ENCODE results near the gene ASXL1.
A peak's percentile ranks its signal among the peaks of the same experiment; 100 is the strongest.

The ASXL1 gene

DNA sequence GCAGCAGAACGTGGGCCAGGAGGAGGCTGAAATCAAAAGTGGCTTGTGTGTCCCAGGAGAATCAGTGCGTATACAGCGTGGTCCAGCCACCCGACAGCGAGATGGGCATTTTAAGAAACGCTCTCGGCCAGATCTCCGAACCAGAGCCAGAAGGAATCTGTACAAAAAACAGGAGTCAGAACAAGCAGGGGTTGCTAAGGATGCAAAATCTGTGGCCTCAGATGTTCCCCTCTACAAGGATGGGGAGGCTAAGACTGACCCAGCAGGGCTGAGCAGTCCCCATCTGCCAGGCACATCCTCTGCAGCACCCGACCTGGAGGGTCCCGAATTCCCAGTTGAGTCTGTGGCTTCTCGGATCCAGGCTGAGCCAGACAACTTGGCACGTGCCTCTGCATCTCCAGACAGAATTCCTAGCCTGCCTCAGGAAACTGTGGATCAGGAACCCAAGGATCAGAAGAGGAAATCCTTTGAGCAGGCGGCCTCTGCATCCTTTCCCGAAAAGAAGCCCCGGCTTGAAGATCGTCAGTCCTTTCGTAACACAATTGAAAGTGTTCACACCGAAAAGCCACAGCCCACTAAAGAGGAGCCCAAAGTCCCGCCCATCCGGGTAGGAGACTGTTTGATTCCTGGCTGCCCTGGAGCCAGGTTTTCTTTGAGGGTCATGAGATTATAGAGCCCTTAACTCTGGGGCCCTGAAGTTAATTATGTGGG is 75.3 kb downstream of the ASXL1 start:
- DNase-seq (ENCODE audit: low spot score in 2 of 2) = no peak
- no peak for ATAC-seq (replicated peaks; ENCODE audit: extremely low read depth, poor library complexity, severe bottlenecking)
- H3K4me1 Mint-ChIP-seq = no peaks in the 10 kb centered on the region

DNA sequence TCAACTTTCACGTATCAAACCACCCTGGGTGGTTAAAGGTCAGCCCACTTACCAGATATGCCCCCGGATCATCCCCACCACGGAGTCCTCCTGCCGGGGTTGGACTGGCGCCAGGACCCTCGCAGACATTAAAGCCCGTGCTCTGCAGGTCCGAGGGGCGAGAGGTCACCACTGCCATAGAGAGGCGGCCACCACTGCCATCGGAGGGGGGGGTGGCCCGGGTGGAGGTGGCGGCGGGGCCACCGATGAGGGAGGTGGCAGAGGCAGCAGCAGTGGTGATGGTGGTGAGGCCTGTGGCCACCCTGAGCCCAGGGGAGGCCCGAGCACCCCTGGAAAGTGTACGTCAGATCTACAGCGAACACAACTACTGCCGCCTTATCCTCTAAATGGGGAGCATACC is 76.3 kb downstream of the ASXL1 start:
- H3K36me3 Mint-ChIP-seq (ENCODE audit: insufficient read depth) = peaks cover 63% of the 10 kb centered on the region
- ATAC-seq (replicated peaks; ENCODE audit: extremely low read depth, poor library complexity, severe bottlenecking) = no peak
- H3K4me3 Mint-ChIP-seq = no peak overlapping the region
- H3K27ac Mint-ChIP-seq (ENCODE audit: low read depth) = no peak overlapping the region
- no peaks in the 10 kb centered on the region for H3K9me3 Mint-ChIP-seq
- H3K27me3 Mint-ChIP-seq = no peaks in the 10 kb centered on the region
- DNase-seq (ENCODE audit: low spot score in 2 of 2) = no peak
- no peaks in the 10 kb centered on the region for H3K4me1 Mint-ChIP-seq

More for the DNA sequence above, 75.3 kb downstream of the ASXL1 start:
- Mint-ChIP-seq H3K4me3 (no peak overlapping the region), H3K9me3 (no peaks in the 10 kb centered on the region), H3K36me3 (ENCODE audit: insufficient read depth) (peaks cover 65% of the 10 kb centered on the region), H3K27me3 (no peaks in the 10 kb centered on the region), H3K27ac (ENCODE audit: low read depth) (no peak overlapping the region)

- ATAC-seq (replicated peaks; ENCODE audit: extremely low read depth, poor library complexity, severe bottlenecking) = no peak
- Mint-ChIP-seq H3K9me3 (no peaks in the 10 kb centered on the region), H3K27ac (ENCODE audit: low read depth) (no peak overlapping the region), H3K36me3 (ENCODE audit: insufficient read depth) (peaks cover 57% of the 10 kb centered on the region), H3K4me3 (no peak overlapping the region), H3K4me1 (no peaks in the 10 kb centered on the region), H3K27me3 (no peaks in the 10 kb centered on the region)
- peak in 1 of 2 donors; percentile 2 for DNase-seq (ENCODE audit: low spot score in 2 of 2)
Measured at GRCh38 chr20:32435449-32436107, 77.4 kb downstream of the ASXL1 start.

DNA sequence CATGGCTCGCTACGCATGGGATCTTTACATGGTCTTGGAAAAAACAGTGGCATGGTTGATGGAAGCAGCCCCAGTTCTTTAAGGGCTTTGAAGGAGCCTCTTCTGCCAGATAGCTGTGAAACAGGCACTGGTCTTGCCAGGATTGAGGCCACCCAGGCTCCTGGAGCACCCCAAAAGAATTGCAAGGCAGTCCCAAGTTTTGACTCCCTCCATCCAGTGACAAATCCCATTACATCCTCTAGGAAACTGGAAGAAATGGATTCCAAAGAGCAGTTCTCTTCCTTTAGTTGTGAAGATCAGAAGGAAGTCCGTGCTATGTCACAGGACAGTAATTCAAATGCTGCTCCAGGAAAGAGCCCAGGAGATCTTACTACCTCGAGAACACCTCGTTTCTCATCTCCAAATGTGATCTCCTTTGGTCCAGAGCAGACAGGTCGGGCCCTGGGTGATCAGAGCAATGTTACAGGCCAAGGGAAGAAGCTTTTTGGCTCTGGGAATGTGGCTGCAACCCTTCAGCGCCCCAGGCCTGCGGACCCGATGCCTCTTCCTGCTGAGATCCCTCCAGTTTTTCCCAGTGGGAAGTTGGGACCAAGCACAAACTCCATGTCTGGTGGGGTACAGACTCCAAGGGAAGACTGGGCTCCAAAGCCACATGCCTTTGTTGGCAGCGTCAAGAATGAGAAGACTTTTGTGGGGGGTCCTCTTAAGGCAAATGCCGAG is 78.2 kb downstream of the ASXL1 start:
- peaks cover 54% of the 10 kb centered on the region for H3K36me3 Mint-ChIP-seq (ENCODE audit: insufficient read depth)
- H3K4me1 Mint-ChIP-seq = no peaks in the 10 kb centered on the region
- DNase-seq (ENCODE audit: low spot score in 2 of 2) (peak in 1 of 2 donors; percentile 8), ATAC-seq (replicated peaks; ENCODE audit: extremely low read depth, poor library complexity, severe bottlenecking) (no peak)
- H3K4me3 Mint-ChIP-seq = no peak overlapping the region
- no peak overlapping the region for H3K27ac Mint-ChIP-seq (ENCODE audit: low read depth)
- H3K27me3 Mint-ChIP-seq = no peaks in the 10 kb centered on the region
- H3K9me3 Mint-ChIP-seq = no peaks in the 10 kb centered on the region

DNA sequence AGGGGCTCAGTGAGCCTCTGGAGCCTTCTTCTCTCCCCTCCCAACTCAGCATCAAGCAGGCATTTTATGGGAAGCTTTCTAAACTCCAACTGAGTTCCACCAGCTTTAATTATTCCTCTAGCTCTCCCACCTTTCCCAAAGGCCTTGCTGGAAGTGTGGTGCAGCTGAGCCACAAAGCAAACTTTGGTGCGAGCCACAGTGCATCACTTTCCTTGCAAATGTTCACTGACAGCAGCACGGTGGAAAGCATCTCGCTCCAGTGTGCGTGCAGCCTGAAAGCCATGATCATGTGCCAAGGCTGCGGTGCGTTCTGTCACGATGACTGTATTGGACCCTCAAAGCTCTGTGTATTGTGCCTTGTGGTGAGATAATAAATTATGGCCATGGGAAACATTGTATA is 78.8 kb downstream of the ASXL1 start:
- Mint-ChIP-seq H3K27ac (ENCODE audit: low read depth) (no peak overlapping the region), H3K4me1 (no peaks in the 10 kb centered on the region), H3K36me3 (ENCODE audit: insufficient read depth) (peaks cover 50% of the 10 kb centered on the region), H3K4me3 (no peak overlapping the region), H3K9me3 (no peaks in the 10 kb centered on the region), H3K27me3 (no peaks in the 10 kb centered on the region)
- ATAC-seq (replicated peaks; ENCODE audit: extremely low read depth, poor library complexity, severe bottlenecking) (no peak), DNase-seq (ENCODE audit: low spot score in 2 of 2) (no peak)

DNA sequence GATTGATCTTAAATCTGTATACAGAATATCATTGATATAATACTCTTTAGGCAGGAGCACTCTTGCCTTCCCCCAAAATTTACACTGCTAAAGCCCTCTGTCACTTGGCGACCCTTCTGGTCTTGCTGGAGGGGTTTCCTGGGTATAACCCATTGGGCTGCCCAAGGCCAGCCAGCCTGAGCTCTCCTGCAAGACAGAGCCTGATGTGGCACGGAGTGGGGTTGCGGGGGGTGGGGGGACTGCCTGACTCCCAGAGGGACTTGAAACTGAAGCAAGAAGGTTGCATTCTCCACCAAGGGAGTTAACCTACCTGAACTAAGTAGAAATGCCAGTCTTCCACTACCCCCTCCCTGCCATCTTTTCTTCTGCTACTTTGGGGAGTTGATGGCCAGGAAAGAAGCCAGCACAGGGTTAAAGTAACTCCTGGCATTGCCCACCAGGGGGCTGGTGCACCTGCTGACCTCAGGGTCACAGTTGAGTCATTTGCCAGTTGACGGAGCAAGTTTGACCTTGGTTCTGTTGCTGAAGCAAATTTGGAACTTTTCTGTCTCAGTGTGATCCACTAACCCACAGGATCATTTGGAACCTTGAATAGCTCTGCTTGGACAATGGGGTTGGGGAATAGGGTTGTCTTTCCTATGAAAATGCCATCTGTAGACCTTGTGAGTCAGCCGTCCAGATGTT is 79.4 kb downstream of the ASXL1 start:
- Mint-ChIP-seq H3K36me3 (ENCODE audit: insufficient read depth) (peaks cover 47% of the 10 kb centered on the region), H3K27me3 (no peaks in the 10 kb centered on the region), H3K27ac (ENCODE audit: low read depth) (no peak overlapping the region), H3K9me3 (no peaks in the 10 kb centered on the region), H3K4me1 (peaks cover under 1% of the 10 kb centered on the region), H3K4me3 (no peak overlapping the region)
- ATAC-seq (replicated peaks; ENCODE audit: extremely low read depth, poor library complexity, severe bottlenecking) = no peak
- DNase-seq (ENCODE audit: low spot score in 2 of 2) = peak in 1 of 2 donors; percentile 10

DNA sequence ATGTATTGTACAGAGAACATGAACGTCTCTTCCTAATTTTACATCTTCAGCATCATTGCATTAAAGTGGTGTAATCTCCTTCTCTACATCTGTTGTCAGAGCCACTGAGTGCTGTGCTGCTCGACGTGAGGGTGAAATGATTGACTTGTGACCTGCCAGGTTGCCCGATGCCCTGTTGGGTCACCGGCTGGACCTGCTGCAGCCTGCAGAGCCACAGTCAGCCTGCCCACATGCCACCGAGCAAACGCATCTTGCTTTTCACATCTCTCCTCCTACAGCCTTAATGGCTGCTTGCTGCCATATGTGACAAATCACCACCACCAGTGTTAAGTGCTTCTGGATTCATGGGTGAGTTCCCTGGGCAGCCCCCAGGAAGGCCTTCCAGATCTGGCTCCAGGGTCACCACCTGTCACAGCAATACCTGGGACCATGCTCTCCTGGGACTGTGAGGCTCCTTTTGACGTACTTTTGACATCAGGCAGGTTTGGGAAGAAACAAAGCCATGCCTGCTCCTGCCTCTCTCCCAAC is 80.3 kb downstream of the ASXL1 start:
- ATAC-seq (replicated peaks; ENCODE audit: extremely low read depth, poor library complexity, severe bottlenecking) (no peak), DNase-seq (ENCODE audit: low spot score in 2 of 2) (no peak)
- Mint-ChIP-seq H3K27ac (ENCODE audit: low read depth) (peak overlapping the region; percentile 68), H3K36me3 (ENCODE audit: insufficient read depth) (peaks cover 42% of the 10 kb centered on the region), H3K27me3 (no peaks in the 10 kb centered on the region), H3K4me1 (peaks cover 6% of the 10 kb centered on the region), H3K9me3 (no peaks in the 10 kb centered on the region), H3K4me3 (no peak overlapping the region)

- Mint-ChIP-seq H3K4me1 (peaks cover 6% of the 10 kb centered on the region), H3K36me3 (ENCODE audit: insufficient read depth) (peaks cover 40% of the 10 kb centered on the region), H3K4me3 (no peak overlapping the region), H3K9me3 (no peaks in the 10 kb centered on the region), H3K27ac (ENCODE audit: low read depth) (no peak overlapping the region), H3K27me3 (no peaks in the 10 kb centered on the region)
- ATAC-seq (replicated peaks; ENCODE audit: extremely low read depth, poor library complexity, severe bottlenecking) (no peak), DNase-seq (ENCODE audit: low spot score in 2 of 2) (no peak)
Measured at GRCh38 chr20:32439132-32439829, 81.2 kb downstream of the ASXL1 start.

- Mint-ChIP-seq H3K27me3 (no peaks in the 10 kb centered on the region), H3K9me3 (no peaks in the 10 kb centered on the region), H3K4me1 (peaks cover 9% of the 10 kb centered on the region), H3K36me3 (ENCODE audit: insufficient read depth) (peaks cover 39% of the 10 kb centered on the region), H3K4me3 (no peak overlapping the region), H3K27ac (ENCODE audit: low read depth) (peak overlapping the region; percentile 20)
- DNase-seq (ENCODE audit: low spot score in 2 of 2) = no peak
- ATAC-seq (replicated peaks; ENCODE audit: extremely low read depth, poor library complexity, severe bottlenecking) = no peak
Measured at GRCh38 chr20:32440069-32440757, 82.1 kb downstream of the ASXL1 start.

- peaks cover 14% of the 10 kb centered on the region for H3K4me1 Mint-ChIP-seq
- H3K27ac Mint-ChIP-seq (ENCODE audit: low read depth) = peak overlapping the region; percentile 20
- ATAC-seq (replicated peaks; ENCODE audit: extremely low read depth, poor library complexity, severe bottlenecking) (no peak), DNase-seq (ENCODE audit: low spot score in 2 of 2) (no peak)
- H3K27me3 Mint-ChIP-seq = no peaks in the 10 kb centered on the region
- H3K9me3 Mint-ChIP-seq = no peaks in the 10 kb centered on the region
- peaks cover 38% of the 10 kb centered on the region for H3K36me3 Mint-ChIP-seq (ENCODE audit: insufficient read depth)
- no peak overlapping the region for H3K4me3 Mint-ChIP-seq
Measured at GRCh38 chr20:32440758-32441078, 82.6 kb downstream of the ASXL1 start.

GRCh38 chr20:32441638-32442037 is 83.5 kb downstream of the ASXL1 start:
- Mint-ChIP-seq H3K27ac (ENCODE audit: low read depth) (no peak overlapping the region), H3K36me3 (ENCODE audit: insufficient read depth) (peaks cover 35% of the 10 kb centered on the region), H3K9me3 (no peaks in the 10 kb centered on the region), H3K4me1 (peaks cover 15% of the 10 kb centered on the region), H3K27me3 (no peaks in the 10 kb centered on the region), H3K4me3 (no peak overlapping the region)
- ATAC-seq (replicated peaks; ENCODE audit: extremely low read depth, poor library complexity, severe bottlenecking) = no peak
- no peak for DNase-seq (ENCODE audit: low spot score in 2 of 2)

Data from central memory CD8-positive, alpha-beta T cell (primary cell).